WTC11 (cell line): ENCODE results near the gene HOMER1. TPM values are rescaled to one million over a fixed set of nuclear protein-coding genes. Genes with fewer than 3 reads are reported as not detected.

Experiments used
- ATAC-seq: fragments of 200-7000 bp; cut with Tn5 transposase; 2 replicates; pipeline ENCODE4 v1.10.0; 2021; ENCODE audit warnings: mild to moderate bottlenecking, moderate library complexity
- CTCF ChIA-PET: fragments of 300-600 bp; sonication (Branson Sonifier 250); formaldehyde crosslinking; loops from one replicate; lab custom pipeline; 2021; ENCODE audit warnings: antibody characterized with exemption; lab: Charles Lee
- POLR2A ChIA-PET: fragments of 350-600 bp; sonication (Branson Sonifier 250); formaldehyde crosslinking; loops from one replicate; lab custom pipeline; 2021; ENCODE audit warnings: antibody characterized with exemption; lab: Charles Lee
- DNase-seq: peaks from one replicate; pipeline ENCODE4 v3.0.0; 2021; ENCODE audit warnings: low spot score
- H3K27ac Mint-ChIP-seq: 2 replicates; pipeline ENCODE4 v1.8.0; 2021; ENCODE audit warnings: mixed read lengths
- H3K27me3 Mint-ChIP-seq: 2 replicates; pipeline ENCODE4 v1.8.0; 2021; ENCODE audit warnings: low read depth, mild to moderate bottlenecking, moderate library complexity, mixed read lengths
- H3K36me3 Mint-ChIP-seq: 2 replicates; pipeline ENCODE4 v1.8.0; 2021; ENCODE audit warnings: mixed read lengths
- H3K4me1 Mint-ChIP-seq: 2 replicates; pipeline ENCODE4 v1.8.0; 2022; ENCODE audit warnings: mixed read lengths
- H3K4me3 Mint-ChIP-seq: 2 replicates; pipeline ENCODE4 v1.8.0; 2021; ENCODE audit warnings: mild to moderate bottlenecking, moderate library complexity, mixed read lengths
- H3K9me3 Mint-ChIP-seq: 2 replicates; pipeline ENCODE4 v1.8.0; 2021; ENCODE audit warnings: mixed read lengths
- ARID4B ChIP-seq: sonication (generic); formaldehyde crosslinking; IDR thresholded peaks from 2 replicates; pipeline ENCODE4 v1.8.0; 2023; ENCODE audit warnings: missing genetic modification reagents, mild to moderate bottlenecking, borderline replicate concordance
- CREM ChIP-seq: sonication (generic); formaldehyde crosslinking; IDR thresholded peaks from 2 replicates; pipeline ENCODE4 v1.8.1; 2022; ENCODE audit warnings: mild to moderate bottlenecking, missing genetic modification reagents, moderate library complexity
- ERG ChIP-seq: fragments of 250-450 bp; sonication (Bioruptor Pico); IDR thresholded peaks from 2 replicates; pipeline ENCODE4 v1.8.0; 2021; ENCODE audit warnings: mild to moderate bottlenecking
- ESRRA ChIP-seq: sonication (generic); formaldehyde crosslinking; IDR thresholded peaks from 2 replicates; pipeline ENCODE4 v1.8.1; 2022; ENCODE audit warnings: mild to moderate bottlenecking, missing genetic modification reagents, borderline replicate concordance
- GABPB1 ChIP-seq: sonication (generic); formaldehyde crosslinking; IDR thresholded peaks from 2 replicates; pipeline ENCODE4 v1.8.1; 2023; ENCODE audit warnings: mild to moderate bottlenecking, missing genetic modification reagents
- HMGA2 ChIP-seq: fragments of 250-450 bp; sonication (Bioruptor Pico); IDR thresholded peaks from 2 replicates; pipeline ENCODE4 v1.4.0; 2021; ENCODE audit warnings: mild to moderate bottlenecking, moderate library complexity
- IRF1 ChIP-seq: sonication (generic); formaldehyde crosslinking; IDR thresholded peaks from 2 replicates; pipeline ENCODE4 v1.8.0; 2023; ENCODE audit warnings: missing genetic modification reagents
- NR1H2 ChIP-seq: sonication (generic); formaldehyde crosslinking; IDR thresholded peaks from 2 replicates; pipeline ENCODE4 v1.9.0; 2021; ENCODE audit warnings: mild to moderate bottlenecking, moderate library complexity, missing genetic modification reagents
- NR2C2 ChIP-seq: sonication (generic); formaldehyde crosslinking; IDR thresholded peaks from 2 replicates; pipeline ENCODE4 v1.8.0; 2022; ENCODE audit warnings: mild to moderate bottlenecking, missing genetic modification reagents
- PREB ChIP-seq: sonication (generic); formaldehyde crosslinking; IDR thresholded peaks from 2 replicates; pipeline ENCODE4 v1.8.1; 2022; ENCODE audit warnings: mild to moderate bottlenecking, missing genetic modification reagents, moderate library complexity, borderline replicate concordance
- ZBTB43 ChIP-seq: sonication (generic); formaldehyde crosslinking; IDR thresholded peaks from 2 replicates; pipeline ENCODE4 v1.8.1; 2023; ENCODE audit warnings: mild to moderate bottlenecking, missing genetic modification reagents
- ZNF138 ChIP-seq: sonication (generic); formaldehyde crosslinking; conservative IDR thresholded peaks from 2 replicates; pipeline ENCODE4 v1.8.1; 2022; ENCODE audit warnings: mild to moderate bottlenecking, moderate library complexity, missing genetic modification reagents
- ZNF416 ChIP-seq: fragments of 250-450 bp; sonication (Bioruptor Pico); IDR thresholded peaks from 2 replicates; pipeline ENCODE4 v1.9.0; 2021; ENCODE audit warnings: mild to moderate bottlenecking, inconsistent platforms
- ZNF512 ChIP-seq: sonication (generic); formaldehyde crosslinking; IDR thresholded peaks from 2 replicates; pipeline ENCODE4 v1.8.1; 2022; ENCODE audit warnings: missing genetic modification reagents, borderline replicate concordance
- total RNA-seq: library from RNA; stranded (reverse); gene quantifications from 3 replicates; pipeline ENCODE4 v1.2.3, GENCODE V29; 2021
- TF ChIP-seq, protein P1 (sequence below): sonication (generic); formaldehyde crosslinking; conservative IDR thresholded peaks from 2 replicates; pipeline ENCODE4 v1.8.1; 2023; ENCODE audit warnings: mild to moderate bottlenecking, low read depth, missing genetic modification reagents, moderate library complexity
- TF ChIP-seq, protein P2 (sequence below): sonication (generic); formaldehyde crosslinking; IDR thresholded peaks from 2 replicates; pipeline ENCODE4 v1.8.0; 2022; ENCODE audit warnings: mild to moderate bottlenecking, missing genetic modification reagents
- TF ChIP-seq, protein P3 (sequence below): sonication (generic); formaldehyde crosslinking; IDR thresholded peaks from 2 replicates; pipeline ENCODE4 v1.8.1; 2023; ENCODE audit warnings: mild to moderate bottlenecking, missing genetic modification reagents

Gene HOMER1
- total RNA-seq, 1 experiment from 2014 or later = 37.6 TPM

DNA sequence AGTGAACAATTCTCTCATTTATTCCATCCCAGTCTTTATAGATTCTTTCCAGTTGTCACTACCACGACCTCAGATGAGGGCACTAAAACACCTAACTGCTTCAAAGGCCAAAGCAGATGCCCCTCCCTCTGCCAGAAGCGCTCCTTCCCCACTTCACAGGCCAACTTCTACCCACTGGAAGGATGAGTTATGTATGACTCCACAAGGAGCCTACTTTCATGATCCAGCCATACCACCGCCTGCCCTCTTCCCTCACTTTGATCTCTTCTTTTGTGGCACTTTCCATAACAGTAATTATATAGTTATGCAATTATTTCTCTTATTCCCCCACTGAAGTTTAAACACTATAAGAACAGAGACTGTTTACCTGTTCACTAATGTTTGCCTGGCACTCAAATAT is 93.7 kb downstream of the HOMER1 start (continued):
- TF ChIP-seq ARID4B (CRISPR knock-in tag) = no peak

DNA sequence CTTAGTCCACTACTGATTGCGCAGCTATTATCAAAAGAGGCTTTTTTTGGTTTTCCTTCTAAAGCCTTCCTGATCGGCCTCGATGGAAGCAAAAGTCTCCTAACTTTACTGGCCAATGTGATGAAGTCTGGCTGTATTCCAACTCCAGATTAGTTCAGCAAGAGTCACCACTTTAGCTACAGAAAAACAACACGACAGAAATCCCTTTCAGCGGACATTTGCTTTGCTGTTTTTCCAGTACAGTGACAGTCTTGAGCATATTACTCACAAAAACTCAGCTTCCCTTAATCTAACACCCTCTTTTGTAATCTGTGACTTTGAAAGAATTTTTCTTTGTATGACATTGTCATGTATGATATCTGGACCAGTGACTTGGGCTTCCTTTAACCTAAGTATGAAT is 95.7 kb downstream of the HOMER1 start:
- Mint-ChIP-seq H3K4me1 (no peaks in the 10 kb centered on the region), H3K9me3 (no peaks in the 10 kb centered on the region), H3K27ac (no peak overlapping the region), H3K4me3 (no peak overlapping the region), H3K36me3 (no peaks in the 10 kb centered on the region)
- no peak for DNase-seq
- POLR2A ChIA-PET = no interaction called here
- ATAC-seq = no peak
- TF ChIP-seq GABPB1 (CRISPR knock-in tag) (no peak), ZNF416 (no peak), ZNF512 (CRISPR knock-in tag) (no peak), NR2C2 (CRISPR knock-in tag) (no peak), NR1H2 (CRISPR knock-in tag) (no peak), IRF1 (CRISPR knock-in tag) (no peak)
- TF ChIP-seq, protein P1, sequence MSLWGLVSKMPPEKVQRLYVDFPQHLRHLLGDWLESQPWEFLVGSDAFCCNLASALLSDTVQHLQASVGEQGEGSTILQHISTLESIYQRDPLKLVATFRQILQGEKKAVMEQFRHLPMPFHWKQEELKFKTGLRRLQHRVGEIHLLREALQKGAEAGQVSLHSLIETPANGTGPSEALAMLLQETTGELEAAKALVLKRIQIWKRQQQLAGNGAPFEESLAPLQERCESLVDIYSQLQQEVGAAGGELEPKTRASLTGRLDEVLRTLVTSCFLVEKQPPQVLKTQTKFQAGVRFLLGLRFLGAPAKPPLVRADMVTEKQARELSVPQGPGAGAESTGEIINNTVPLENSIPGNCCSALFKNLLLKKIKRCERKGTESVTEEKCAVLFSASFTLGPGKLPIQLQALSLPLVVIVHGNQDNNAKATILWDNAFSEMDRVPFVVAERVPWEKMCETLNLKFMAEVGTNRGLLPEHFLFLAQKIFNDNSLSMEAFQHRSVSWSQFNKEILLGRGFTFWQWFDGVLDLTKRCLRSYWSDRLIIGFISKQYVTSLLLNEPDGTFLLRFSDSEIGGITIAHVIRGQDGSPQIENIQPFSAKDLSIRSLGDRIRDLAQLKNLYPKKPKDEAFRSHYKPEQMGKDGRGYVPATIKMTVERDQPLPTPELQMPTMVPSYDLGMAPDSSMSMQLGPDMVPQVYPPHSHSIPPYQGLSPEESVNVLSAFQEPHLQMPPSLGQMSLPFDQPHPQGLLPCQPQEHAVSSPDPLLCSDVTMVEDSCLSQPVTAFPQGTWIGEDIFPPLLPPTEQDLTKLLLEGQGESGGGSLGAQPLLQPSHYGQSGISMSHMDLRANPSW = no peak
- TF ChIP-seq, all 79 proteins: peak for 0
- no peaks in the 10 kb centered on the region for H3K27me3 Mint-ChIP-seq
- CTCF ChIA-PET = no interaction called here

- no peak for DNase-seq
- Mint-ChIP-seq H3K4me3 (no peak overlapping the region), H3K27ac (no peak overlapping the region), H3K36me3 (no peaks in the 10 kb centered on the region), H3K27me3 (no peaks in the 10 kb centered on the region), H3K4me1 (no peaks in the 10 kb centered on the region), H3K9me3 (no peaks in the 10 kb centered on the region)
- ATAC-seq = no peak
- ChIA-PET CTCF (no interaction called here), POLR2A (no interaction called here)
- TF ChIP-seq, protein P2, sequence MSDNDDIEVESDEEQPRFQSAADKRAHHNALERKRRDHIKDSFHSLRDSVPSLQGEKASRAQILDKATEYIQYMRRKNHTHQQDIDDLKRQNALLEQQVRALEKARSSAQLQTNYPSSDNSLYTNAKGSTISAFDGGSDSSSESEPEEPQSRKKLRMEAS (CRISPR knock-in tag) = no peak
- TF ChIP-seq ESRRA (CRISPR knock-in tag) = no peak
- no peak for TF ChIP-seq HMGA2
- TF ChIP-seq, protein P3, sequence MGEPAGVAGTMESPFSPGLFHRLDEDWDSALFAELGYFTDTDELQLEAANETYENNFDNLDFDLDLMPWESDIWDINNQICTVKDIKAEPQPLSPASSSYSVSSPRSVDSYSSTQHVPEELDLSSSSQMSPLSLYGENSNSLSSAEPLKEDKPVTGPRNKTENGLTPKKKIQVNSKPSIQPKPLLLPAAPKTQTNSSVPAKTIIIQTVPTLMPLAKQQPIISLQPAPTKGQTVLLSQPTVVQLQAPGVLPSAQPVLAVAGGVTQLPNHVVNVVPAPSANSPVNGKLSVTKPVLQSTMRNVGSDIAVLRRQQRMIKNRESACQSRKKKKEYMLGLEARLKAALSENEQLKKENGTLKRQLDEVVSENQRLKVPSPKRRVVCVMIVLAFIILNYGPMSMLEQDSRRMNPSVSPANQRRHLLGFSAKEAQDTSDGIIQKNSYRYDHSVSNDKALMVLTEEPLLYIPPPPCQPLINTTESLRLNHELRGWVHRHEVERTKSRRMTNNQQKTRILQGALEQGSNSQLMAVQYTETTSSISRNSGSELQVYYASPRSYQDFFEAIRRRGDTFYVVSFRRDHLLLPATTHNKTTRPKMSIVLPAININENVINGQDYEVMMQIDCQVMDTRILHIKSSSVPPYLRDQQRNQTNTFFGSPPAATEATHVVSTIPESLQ (CRISPR knock-in tag) = no peak
- TF ChIP-seq PREB (CRISPR knock-in tag) = no peak
- no peak for TF ChIP-seq ERG
- TF ChIP-seq ZNF138 (CRISPR knock-in tag) = no peak
- no peak for TF ChIP-seq CREM (CRISPR knock-in tag)
- no peak for TF ChIP-seq ZBTB43 (CRISPR knock-in tag)
These were observed 96.4 kb downstream of the HOMER1 start for GRCh38 chr5:79417495-79417894.
